GM21576 (cell line): ENCODE results near the gene NAALADL2.
"Not testable (repeated sequence)": the region's sequence is repeated elsewhere in the genome, so short reads cannot be mapped to it uniquely, and the experiment has no call there.

Source experiments
- ATAC-seq: cut with Tn5 transposase; IDR thresholded peaks from one replicate; pipeline ENCODE4 v1.9.1; 2021; ENCODE audit warnings: mild to moderate bottlenecking, moderate library complexity; ENCODE audit not compliant: unreplicated experiment

NAALADL2 gene

DNA sequence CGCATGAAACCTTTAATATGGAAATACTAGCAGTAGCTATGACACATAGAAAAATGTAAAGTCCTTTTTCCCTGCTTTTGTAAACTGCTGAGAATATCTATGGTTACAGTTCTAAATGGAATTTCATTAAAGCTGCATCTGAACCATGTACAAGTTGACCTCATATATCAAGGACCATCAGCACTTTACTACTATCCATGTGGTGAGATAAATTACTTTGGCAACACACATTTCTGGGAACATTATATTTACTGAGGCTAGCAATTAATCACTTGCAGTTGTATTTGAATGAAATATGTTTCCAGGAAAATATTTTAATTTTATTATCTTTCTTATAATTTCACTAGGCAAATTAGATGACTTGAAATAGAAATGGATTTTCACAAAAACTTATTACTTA lies 545.5 kb downstream of the NAALADL2 start:
- ATAC-seq, result no peak

DNA sequence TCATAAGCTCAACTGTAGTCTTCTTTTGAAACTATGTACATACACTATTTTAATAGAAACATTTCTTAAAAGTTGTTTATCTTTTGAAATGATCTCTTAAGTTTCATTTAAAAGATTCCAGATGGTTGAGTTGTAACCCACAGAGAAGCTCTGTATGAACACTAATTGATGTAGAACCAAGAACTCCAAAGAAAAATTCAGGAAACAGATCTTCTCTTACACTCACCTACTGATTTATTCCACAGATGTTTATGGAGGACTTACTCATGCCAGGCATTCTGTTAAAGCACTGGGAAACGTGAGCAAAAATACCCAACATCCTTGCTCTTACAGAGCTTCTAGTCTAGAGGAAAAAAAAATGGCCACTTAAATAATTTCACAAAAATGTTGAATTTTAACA lies 551.1 kb downstream of the NAALADL2 start:
- ATAC-seq, result no peak

DNA sequence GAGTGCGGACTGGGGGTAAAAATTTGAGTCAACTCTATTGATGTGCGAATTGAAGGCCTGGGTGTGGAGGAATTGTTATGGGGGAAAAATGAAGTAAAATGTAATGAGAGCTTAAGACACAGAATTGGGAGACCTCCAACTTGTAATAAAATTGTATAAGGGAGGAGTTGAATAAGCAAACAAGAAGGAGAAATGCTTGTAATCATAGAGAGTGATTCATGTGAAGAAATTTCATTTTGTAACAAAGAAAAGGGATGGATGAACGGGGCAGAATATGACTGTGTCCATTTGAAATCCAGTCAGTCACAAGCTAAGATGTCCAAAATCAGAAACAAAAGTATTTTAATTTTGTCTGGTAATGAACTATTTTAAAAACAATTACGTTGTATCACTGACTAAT lies 552.3 kb downstream of the NAALADL2 start:
- no peak for ATAC-seq

DNA sequence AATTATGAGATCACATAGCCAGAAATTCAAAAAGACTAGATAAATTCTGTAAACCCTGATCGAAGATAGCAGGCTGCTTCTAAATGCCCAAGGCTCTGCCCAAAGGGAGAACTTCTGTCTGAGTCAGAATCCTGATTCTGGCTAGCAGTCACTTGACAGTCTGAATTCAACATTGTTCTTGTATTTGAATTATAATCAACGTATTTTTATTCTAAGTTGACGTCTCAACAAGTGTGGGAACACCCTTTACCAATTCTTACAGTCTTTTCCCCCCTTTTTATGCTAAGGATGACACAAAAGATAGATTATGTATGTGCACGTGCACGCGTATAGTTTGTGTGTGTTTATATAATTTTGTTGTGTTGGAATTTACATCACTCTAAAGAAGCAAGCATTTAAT lies 552.8 kb downstream of the NAALADL2 start:
- no peak for ATAC-seq

DNA sequence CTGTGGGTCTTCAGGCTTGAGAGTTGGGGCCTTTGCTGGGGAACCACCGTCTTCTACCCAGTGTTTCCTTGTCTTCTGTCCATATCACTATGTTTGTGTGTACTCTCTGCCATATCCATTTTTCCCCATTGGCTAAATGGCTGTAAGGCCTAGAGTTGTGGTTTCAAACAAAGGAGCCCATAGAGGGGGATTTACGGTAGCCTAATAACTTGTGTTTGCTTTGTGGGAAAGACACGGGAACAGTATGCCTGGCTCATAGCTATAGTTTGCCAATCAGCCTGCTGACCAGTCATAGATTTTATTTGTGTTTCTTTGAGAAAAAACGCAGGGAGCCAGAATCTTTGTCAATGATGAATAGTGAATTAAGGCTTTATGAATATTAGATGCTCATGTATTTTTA lies 554.8 kb downstream of the NAALADL2 start:
- no peak for ATAC-seq

DNA sequence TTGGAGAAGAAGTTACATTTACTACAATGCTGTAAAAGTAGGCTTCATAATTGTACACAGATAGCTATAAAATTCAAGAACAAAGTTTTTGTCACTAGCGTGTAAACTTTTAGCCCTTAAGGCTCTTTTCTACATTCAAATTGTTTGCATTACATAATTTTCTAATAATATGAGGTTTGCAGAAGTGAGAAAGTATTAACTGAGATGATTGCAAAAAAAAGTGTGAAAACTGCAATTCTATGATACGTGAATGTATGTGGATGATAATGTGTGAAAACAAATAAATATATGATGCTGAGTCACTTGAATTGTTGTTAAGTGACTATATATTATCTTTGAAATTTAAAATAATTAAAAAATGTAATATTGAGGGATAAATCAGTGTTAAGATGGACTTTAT lies 557.5 kb downstream of the NAALADL2 start:
- ATAC-seq, result no peak

DNA sequence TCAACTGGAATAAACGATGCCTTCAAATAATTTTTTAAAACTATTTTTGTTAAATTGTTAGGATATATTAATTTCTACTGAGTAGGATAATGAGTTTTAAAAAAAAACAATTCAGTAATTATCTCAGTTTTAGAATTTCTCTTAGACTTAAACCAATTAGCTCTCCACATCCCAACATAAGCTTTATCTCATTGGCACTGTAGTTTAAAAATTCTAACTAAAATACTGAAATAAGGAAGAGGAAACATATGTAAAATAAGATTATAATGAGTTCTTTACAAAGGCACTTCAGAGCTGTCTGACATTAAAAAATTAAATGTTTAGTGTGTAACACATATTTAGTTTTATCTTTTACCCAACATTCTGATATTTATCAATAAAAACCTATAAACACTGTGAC lies 558.3 kb downstream of the NAALADL2 start:
- no peak for ATAC-seq

DNA sequence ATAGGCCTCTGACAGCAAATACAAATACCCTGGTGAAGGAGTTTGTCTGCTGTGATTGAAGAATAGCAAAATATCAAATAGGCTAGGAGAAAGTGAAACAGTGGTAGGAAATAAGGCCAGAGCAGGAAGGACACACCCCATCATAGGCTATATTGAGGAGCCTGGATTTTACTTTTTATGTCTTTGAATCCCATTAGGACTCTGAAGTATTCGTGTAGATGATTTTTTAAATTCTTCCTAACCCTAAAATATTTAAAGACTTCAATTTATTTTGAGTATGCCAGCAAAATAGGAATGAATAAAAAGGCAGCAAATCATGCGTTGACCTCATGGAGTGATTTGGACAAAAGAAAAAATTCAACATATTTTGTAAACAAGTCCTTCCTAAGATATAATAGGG lies 562.8 kb downstream of the NAALADL2 start:
- ATAC-seq, result no peak

DNA sequence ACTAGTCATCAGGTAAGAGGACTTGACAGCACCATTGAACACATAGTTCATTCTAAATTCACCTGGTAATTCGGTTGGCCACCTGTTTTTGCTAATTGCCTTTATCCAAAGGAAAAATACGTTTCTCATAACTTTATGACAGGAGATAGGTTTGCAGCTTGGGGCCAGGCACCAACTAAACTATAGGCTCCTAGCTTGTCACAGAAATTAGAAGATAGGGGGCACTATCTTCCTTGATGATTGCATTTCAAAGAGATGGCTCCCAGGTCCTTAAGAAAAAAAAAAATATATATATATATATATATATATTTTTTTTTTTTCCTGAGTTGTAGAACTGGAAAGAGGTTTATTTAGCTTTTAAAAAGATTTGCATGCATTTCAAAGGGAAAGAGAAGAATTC lies 563.6 kb downstream of the NAALADL2 start:
- no peak for ATAC-seq

DNA sequence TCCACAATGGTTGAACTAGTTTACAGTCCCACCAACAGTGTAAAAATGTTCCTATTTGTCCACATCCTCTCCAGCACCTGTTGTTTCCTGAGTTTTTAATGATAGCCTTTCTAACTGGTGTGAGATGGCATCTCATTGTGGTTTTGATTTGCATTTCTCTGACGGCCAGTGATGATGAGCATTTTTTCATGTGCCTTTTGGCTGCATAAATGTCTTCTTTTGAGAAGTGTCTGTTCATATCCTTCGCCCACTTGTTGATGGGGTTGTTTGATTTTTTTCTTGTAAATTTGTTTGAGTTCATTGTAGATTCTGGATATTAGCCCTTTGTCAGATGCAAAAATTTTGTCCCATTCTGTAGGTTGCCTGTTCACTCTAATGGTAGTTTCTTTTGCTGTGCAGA lies 564.7 kb downstream of the NAALADL2 start:
- not testable (repeated sequence) for ATAC-seq

DNA sequence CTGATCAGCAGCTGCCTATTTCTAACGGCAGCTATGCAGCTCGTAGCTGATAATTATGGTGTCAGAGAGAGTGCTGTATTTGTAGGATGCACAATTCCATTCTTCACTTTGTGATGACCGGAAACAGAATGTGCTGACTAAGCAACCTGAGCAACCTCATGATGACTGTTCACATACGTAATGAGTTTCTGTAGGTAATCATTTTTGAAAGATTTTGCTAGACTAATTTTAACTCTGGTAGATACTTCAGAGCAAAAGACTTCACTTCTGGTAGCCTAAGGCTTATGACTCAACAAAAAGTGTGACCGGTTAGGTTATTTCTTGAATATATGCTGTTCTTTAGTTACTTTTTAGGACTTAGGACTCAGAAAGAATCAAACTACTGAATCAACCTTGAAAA lies 567.7 kb downstream of the NAALADL2 start:
- ATAC-seq, result no peak

DNA sequence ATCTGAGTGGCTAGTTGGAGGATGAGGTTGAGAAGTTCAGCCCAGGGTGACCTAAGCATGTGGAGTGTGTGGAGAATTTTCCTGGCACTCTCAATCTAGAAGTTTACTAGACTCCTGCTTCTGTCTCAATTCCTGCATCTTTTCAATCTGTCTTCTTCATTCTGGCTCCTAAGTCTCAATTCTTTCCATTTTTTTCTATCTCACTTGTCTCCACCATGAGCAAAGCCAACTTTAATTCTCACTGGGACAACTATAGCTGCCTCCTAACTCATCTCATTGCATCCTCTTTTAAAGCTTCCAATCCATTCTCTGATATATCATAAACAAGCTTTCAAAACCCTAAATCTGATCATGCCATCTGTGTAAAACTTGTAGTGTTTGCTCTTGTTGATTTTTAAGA lies 569.3 kb downstream of the NAALADL2 start:
- no peak for ATAC-seq

DNA sequence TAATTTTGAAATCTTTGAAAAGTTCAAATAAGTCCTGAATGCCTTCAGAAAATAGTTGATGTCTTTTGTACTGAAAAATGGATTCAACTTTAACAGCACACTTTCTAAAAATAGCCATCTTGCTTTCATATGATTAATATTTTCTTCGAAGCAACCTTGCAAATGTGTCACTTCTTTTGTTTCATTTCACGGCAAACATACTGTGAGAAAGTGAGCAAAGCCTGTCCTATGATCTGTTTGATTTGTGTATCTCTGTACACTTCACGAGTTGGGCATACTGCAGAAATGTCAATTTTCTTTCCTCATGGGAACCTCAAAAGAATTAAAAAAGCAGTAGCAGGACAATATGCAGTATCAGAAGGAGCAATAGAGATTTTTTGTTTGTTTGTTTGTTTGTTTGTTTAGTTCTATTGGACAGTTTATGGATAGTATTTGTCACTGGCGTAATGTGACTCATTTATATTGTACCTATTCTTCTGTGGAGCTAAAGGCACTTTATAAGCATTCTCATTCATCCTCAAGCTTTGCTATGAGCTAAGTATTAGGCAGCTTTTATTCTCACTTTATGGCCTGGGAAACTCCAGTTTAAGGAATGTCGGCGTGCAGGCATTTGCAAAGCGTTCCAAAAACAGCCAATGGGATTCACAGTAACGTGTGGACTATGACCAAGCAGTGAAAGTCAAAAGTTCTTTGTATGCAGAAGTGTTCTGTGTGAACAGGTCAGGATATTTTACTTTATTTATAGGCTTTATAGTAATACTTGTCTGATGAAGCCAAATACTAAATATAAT lies 572.0 kb downstream of the NAALADL2 start:
- ATAC-seq, result no peak

DNA sequence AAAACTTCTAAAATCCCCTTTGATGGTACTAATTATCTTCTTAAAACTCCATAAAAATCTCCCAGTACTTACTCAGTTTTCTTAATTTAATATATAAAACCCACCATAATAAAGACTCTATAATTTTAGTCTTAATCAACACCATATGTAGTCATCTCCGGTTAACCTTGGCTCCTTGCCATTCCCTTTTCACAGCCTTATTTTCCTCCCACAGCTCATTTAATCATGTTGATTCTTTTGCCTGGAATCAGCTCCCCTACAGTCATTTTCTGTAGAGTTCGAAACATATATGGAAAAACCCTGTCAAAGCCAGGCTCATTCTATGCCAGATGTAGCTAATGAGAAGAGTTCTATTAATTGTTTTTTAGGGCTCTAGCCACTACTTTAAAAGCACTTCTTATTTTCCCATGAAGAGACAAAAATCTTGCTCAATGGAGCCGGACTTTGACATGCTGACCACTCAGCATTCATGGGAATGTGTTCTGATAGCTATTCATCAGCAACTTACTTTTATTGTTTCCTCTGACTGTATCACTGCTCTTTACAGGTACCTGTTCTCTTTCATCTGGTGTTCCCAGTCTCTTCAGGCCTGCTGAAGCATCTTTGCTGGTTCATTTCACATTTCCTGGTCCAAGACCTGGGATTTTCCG lies 573.4 kb downstream of the NAALADL2 start:
- ATAC-seq, result no peak

DNA sequence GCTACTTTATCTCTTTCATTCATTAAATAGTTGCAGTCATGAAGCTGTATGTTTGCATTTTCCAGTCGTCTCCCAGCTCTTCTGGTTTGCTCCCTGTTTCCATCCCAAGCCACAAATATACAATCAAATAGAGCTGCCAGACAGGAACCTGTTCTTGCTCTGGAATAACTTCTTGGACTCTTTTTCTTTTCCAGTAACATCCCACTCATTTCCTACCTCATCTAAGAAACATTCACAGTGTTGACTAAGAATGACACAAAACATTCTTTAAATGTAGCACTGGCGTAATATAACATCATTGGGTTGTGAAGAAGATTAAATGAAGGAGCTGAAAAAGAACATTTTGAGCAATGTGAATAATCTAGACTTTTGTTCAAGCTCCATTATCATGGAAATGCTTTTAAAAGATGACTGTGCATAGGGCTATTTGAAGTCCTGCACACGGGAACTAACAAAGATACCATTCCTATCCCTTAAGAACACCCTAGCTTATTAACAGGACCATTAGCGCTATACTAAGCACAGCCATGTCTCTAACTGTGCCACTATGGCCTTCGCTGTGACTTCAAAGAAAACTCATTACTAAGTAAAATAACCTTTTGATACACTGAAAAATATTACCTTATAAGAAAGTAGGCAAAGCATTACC lies 574.0 kb downstream of the NAALADL2 start:
- no peak for ATAC-seq

DNA sequence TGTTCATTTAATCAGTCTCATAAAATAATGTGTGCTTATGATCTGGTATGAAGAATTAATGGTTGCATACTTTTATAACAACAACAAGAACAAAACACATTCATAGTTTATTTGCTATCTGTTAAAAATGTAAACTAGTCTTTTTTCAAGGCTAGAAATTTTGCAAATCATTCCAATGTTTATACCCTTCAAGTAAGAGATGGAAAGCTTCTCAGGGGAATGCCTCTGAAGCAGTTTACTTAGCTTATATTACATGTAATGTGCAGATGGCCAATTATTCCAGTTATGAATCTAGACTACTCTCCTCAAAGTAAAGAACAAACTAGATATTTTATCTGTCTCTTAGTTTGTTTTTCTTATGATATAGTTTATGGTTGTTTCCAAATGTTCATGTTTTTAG lies 575.4 kb downstream of the NAALADL2 start:
- ATAC-seq, result no peak

DNA sequence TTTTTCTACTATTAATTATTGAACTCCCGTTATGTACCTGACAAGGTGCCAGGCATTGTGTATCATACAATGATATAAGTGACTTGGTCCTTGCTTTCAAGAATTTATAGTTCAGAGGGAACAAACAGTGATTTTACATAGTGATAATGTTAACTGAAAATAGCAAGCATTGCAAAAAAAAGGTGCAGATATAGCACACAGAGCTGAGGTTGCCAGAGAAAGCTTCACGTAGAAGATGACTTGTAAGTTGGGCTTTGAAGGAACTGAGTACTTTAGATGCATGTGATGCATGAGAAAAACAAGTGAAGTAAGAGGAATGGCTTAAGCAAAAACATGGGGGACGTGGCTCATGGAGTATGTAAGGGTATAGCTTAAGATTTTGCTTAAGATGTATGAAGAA lies 584.5 kb downstream of the NAALADL2 start:
- ATAC-seq, result no peak

DNA sequence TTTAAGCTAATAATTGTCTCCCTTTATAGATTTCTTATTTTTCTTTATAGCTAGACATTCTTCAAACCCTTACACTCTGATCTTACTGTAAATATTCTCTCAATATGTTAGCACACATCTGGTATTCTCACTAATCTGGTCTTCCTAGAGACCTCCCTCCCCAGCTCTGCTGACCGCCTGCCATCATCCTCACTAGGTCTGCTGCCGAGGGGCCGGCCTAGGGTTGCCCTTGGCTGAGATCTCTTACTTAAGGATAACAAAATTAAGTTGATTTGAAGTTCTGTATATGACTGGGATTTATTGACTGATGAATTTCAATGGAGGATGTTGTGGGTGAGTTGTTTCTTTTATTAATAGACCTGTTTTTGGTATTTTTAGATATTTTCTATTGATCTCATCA lies 586.6 kb downstream of the NAALADL2 start:
- ATAC-seq, result no peak

DNA sequence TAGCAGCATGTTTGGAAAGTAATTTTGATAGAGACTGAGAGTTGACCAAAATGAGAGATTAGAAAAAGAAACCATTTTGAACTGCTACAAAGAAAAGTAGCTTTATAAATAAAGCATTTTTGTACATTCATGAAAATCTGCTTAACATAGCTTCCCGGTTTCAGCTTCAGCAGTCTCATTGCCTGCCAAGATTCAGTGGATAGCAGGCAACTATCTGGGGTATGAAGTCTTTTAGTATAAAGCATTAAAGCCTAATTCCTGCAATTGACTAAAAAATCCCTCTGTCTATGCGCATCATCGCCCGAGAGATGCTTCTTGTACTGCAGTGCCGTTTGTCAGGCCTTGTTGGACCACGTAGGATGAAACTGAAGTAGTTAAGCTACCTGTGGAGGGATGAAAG lies 588.4 kb downstream of the NAALADL2 start:
- ATAC-seq, result no peak

DNA sequence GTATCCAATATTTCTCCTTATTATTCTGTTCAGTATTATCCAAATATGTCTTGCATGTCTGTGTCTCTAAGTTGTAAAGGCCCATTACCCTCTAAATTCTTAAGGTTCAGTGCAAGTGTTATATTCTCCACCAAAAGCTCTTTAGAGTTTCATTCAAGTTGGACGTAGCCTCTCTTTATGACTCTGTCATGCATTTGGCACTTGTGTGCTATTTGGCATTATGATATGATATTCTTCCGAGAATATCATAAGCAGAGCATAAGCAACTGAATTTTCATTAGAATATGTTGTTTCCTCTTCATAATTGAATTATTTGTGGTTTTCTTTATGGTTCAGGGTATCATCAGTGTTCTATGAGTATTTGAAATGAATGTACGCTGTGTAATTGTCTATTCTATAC lies 594.2 kb downstream of the NAALADL2 start:
- no peak for ATAC-seq

DNA sequence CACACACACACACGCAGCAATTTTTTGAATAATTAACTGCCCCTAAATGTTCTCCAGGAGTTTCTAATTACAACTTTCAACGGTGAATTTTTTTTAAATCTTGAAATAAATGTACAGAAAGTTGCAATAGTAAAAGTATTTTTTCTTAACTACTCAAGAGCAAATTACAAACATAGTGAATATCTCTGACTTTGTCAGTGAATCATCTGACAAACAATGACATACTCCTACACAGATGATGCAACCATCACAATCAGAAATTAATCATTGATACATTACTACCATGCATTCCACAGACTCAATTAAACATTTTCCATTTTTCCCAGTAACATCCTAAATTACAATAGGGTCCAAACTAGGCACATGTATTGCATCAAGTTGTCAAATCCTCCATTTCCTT lies 597.3 kb downstream of the NAALADL2 start:
- no peak for ATAC-seq

DNA sequence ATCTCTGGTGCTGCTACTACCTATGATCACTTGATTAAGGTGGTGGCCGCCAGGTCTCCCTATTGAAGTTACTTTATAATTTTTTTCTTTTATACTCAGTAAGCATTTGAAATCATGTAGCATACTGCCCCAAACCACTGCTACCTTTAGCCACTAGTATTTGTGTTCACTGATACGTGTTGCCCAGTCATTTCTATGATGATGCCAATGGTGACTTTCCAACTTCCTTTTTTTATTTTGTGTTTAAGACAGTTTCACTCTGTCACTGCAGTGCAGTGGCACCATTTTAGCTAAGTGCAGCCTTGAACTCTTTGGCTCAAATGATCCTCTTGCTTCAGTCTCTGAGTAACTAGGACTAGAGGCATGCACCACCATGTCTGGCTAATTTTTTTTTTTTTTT lies 598.2 kb downstream of the NAALADL2 start:
- ATAC-seq, result no peak
